ENCODE measurements around the gene CCDC107. TPM values are rescaled to one million over a fixed set of nuclear protein-coding genes. Genes with fewer than 3 reads are reported as not detected.

The CCDC107 gene
- total and polyA plus RNA-seq, 8 donors, result 13.8 to 84.7 (median 23.0) TPM

GRCh38 chr9:35685506-35685905 lies 27.4 kb downstream of the CCDC107 start:
- H3K36me3 ChIP-seq, result no peaks in the 10 kb centered on the region
- no peak for TF ChIP-seq CTCF (IDR thresholded peaks at IDR 0.05)
- H3K4me3 ChIP-seq, result no peak overlapping the region
- H3K27ac ChIP-seq, result no peak overlapping the region
- no peaks in the 10 kb centered on the region for H3K9me3 ChIP-seq
- intact Hi-C loops (cut with DNase I), result no loop called here
- FAIRE-seq (no peak), ATAC-seq (no peak), DNase-seq (peak in 1 of 6 donors; percentile 33)
- WGBS, 2 donors, result 87 to 88% methylated on average over 13 of the region's 13 CpGs
- H3K4me1 ChIP-seq, result peaks cover 0 to 4% (median 0%) of the 10 kb centered on the region in 3 donors
- no peaks in the 10 kb centered on the region for H3K27me3 ChIP-seq

GRCh38 chr9:35686222-35687203 lies 28.4 kb downstream of the CCDC107 start:
- H3K27me3 ChIP-seq, result no peaks in the 10 kb centered on the region
- ATAC-seq (no peak), DNase-seq (peak in 2 of 6 donors; percentile 17 to 31), FAIRE-seq (no peak)
- H3K27ac ChIP-seq, result no peak overlapping the region
- WGBS, 2 donors, result 81 to 82% methylated on average over 11 of the region's 11 CpGs
- H3K4me1 ChIP-seq, result peaks cover 0 to 4% (median 4%) of the 10 kb centered on the region in 3 donors
- H3K4me3 ChIP-seq, result no peak overlapping the region
- H3K9me3 ChIP-seq, result no peaks in the 10 kb centered on the region
- no peaks in the 10 kb centered on the region for H3K36me3 ChIP-seq
- TF ChIP-seq CTCF (IDR thresholded peaks at IDR 0.05), result no peak
- intact Hi-C loops (cut with DNase I), result no loop called here

GRCh38 chr9:35687306-35687705 lies 29.2 kb downstream of the CCDC107 start:
- H3K4me1 ChIP-seq, result peaks cover 0 to 4% (median 4%) of the 10 kb centered on the region in 3 donors
- H3K9me3 ChIP-seq, result no peaks in the 10 kb centered on the region
- H3K4me3 ChIP-seq, result no peak overlapping the region
- DNase-seq, result peak in 2 of 6 donors; percentile 5 to 34
- H3K36me3 ChIP-seq, result no peaks in the 10 kb centered on the region
- intact Hi-C loops (cut with DNase I), result no loop called here
- FAIRE-seq, result no peak
- WGBS, 2 donors, result 67 to 77% methylated on average over 2 of the region's 2 CpGs
- ATAC-seq, result no peak
- no peak for TF ChIP-seq CTCF (IDR thresholded peaks at IDR 0.05)
- H3K27ac ChIP-seq, result no peak overlapping the region
- no peaks in the 10 kb centered on the region for H3K27me3 ChIP-seq

DNA sequence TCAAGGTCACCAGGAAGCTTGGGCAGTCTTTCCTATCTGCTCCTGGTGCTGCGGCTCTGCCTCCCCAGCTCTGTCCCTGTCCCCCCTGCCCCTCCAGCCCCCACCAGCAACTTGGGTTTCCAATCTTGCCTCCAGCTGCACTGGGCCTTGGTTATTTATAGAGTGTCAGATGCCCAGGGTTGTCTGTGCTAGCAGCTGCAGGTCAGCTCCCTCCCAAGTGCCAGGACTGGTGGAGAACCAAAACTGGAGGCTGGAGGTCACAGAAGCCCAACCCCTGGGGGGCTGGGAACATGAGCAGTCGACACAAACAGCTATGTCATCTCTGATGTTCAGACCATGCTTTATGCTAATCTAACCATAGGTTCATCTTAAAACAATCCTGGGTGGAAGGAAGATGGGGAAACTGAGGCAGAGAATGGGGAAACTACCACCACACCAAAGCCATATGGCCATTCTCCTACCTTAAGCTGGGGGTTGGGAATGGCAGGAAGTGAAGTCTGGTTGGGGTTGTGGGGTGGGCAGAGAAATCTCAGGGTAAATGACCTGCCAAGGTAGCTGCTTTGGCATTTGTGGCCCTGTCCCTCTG lies 30.0 kb downstream of the CCDC107 start:
- Histone ChIP-seq H3K27ac (no peak overlapping the region), H3K4me1 (peaks cover 0 to 4% (median 4%) of the 10 kb centered on the region in 3 donors), H3K27me3 (no peaks in the 10 kb centered on the region), H3K9me3 (no peaks in the 10 kb centered on the region), H3K4me3 (no peak overlapping the region), H3K36me3 (no peaks in the 10 kb centered on the region)
- FAIRE-seq (no peak), ATAC-seq (no peak), DNase-seq (peak in 2 of 6 donors; percentile 20 to 22)
- intact Hi-C loops (cut with DNase I), result no loop called here
- TF ChIP-seq CTCF (IDR thresholded peaks at IDR 0.05), result no peak
- 90 to 95% methylated on average over 2 of the region's 2 CpGs for WGBS, 2 donors
